Panc1 (cell line): ENCODE measurements around the gene VPS18. TPM values are rescaled to one million over a fixed set of nuclear protein-coding genes. Genes with fewer than 3 reads are reported as not detected.

ENCODE experiments used
- total RNA-seq: library from RNA; stranded (reverse); gene quantifications from one replicate; pipeline ENCODE4 v1.2.1, GENCODE V29; 2021; ENCODE audit not compliant: unreplicated experiment

VPS18 gene
- total RNA-seq, 1 experiment from 2014 or later: 46.7 TPM

Other genes with a start within 250 kb of the VPS18 start
- gene RAD51, start 199.3 kb upstream of the VPS18 start, total RNA-seq: 30.3 TPM
- gene RMDN3, start 139.2 kb upstream of the VPS18 start, total RNA-seq: 33.2 TPM
- 37.2 TPM for gene GCHFR, start 130.4 kb upstream of the VPS18 start, total RNA-seq
- gene C15orf62, start 124.5 kb upstream of the VPS18 start, total RNA-seq: 0.33 TPM
- 39.5 TPM for gene ZFYVE19, start 87.4 kb upstream of the VPS18 start, total RNA-seq
- 39.3 TPM for gene DNAJC17, start 87.0 kb upstream of the VPS18 start, total RNA-seq
- 0.64 TPM for gene PPP1R14D, start 65.7 kb upstream of the VPS18 start, total RNA-seq
- 32.7 TPM for gene SPINT1, start 50.4 kb upstream of the VPS18 start, total RNA-seq
- 4.2 TPM for gene RHOV, start 20.2 kb upstream of the VPS18 start, total RNA-seq
- 0.31 TPM for gene DLL4, start 34.9 kb downstream of the VPS18 start, total RNA-seq
- gene CHAC1, start 59.0 kb downstream of the VPS18 start, total RNA-seq: 15.5 TPM
- gene INO80, start 221.8 kb downstream of the VPS18 start, total RNA-seq: 26.2 TPM